Vagina (tissue), 2 donors: ENCODE data around the gene MTMR1.
A peak's percentile ranks its signal among the peaks of the same experiment; 100 is the strongest.

Experiments used
- CTCF ChIP-seq, 3 experiments: fragments of 450-650 bp in 2 of 3; fragments of 200-600 bp in 1 of 3; sonication (generic) in 1 of 3; IDR thresholded peaks; one replicate each; pipeline ENCODE4 v1.5.1; 2017 to 2019; ENCODE audit warnings: antibody characterized with exemption in 3 of 3, mild to moderate bottlenecking in 2 of 3, moderate library complexity in 2 of 3
- POLR2A ChIP-seq, 2 donors: fragments of 450-650 bp; IDR thresholded peaks; one replicate each; pipeline ENCODE4 v1.6.1; 2017; ENCODE audit warnings: antibody characterized with exemption in 2 of 2, mild to moderate bottlenecking in 2 of 2, moderate library complexity in 2 of 2
- POLR2AphosphoS5 ChIP-seq, 2 donors: sonication (generic); formaldehyde crosslinking; IDR thresholded peaks; one replicate each; pipeline ENCODE4 v1.9.0; 2017; ENCODE audit warnings: antibody characterized with exemption in 2 of 2, mild to moderate bottlenecking in 2 of 2, low read depth in 1 of 2; ENCODE audit not compliant: insufficient read depth in 1 of 2

GRCh38 chrX:150693725-150694574 is 754 bp downstream of the MTMR1 start:
- TF ChIP-seq POLR2AphosphoS5 (IDR thresholded peaks at IDR 0.05; ENCODE audit: insufficient read depth in 1 of 2, low read depth in 1 of 2) (peak in 1 of 2 donors; percentile 57), CTCF (IDR thresholded peaks at IDR 0.05) (no peak), POLR2A (IDR thresholded peaks at IDR 0.05) (no peak)
